ENCODE data around the gene TRPM8. TPM values are rescaled to one million over a fixed set of nuclear protein-coding genes. Genes with fewer than 3 reads are reported as not detected.
"Not testable (repeated sequence)": the region's sequence is repeated elsewhere in the genome, so short reads cannot be mapped to it uniquely, and the experiment has no call there.

The TRPM8 gene
- total and polyA plus RNA-seq, 3 donors from 2014 or later: 0.79 to 5.2 (median 2.2) TPM

- WGBS, 2 donors: 73 to 82% methylated on average over 4 to 7 of the region's 7 CpGs
Measured at GRCh38 chr2:233966388-233966787, 49.2 kb downstream of the TRPM8 start.

DNA sequence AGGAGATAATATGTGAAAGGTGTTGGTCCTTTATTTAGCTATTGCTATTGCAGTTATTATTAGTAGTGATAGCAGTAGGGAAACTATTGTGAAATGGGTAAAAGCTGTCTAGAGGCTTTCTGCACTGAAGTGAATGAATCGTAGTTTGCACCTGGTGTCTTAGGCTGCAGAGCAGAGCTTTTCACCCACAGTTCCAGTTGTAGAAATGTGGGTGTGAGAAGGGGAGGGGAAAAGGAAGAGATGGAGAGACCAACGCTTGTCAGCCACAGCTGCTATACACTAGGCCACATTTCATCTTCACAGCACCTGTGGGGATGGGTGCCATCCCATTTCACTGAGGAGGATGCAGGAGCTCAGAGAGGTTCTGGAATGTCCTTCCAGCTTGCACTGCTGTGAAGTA lies 50.0 kb downstream of the TRPM8 start:
- DNase-seq: no peak
- intact Hi-C loops (cut with DNase I; ENCODE audit: low total_unique reads): no loop called here
- H3K27ac ChIP-seq: no peak overlapping the region
- no peaks in the 10 kb centered on the region for H3K27me3 ChIP-seq
- no peaks in the 10 kb centered on the region for H3K9me3 ChIP-seq
- TF ChIP-seq, protein P1, sequence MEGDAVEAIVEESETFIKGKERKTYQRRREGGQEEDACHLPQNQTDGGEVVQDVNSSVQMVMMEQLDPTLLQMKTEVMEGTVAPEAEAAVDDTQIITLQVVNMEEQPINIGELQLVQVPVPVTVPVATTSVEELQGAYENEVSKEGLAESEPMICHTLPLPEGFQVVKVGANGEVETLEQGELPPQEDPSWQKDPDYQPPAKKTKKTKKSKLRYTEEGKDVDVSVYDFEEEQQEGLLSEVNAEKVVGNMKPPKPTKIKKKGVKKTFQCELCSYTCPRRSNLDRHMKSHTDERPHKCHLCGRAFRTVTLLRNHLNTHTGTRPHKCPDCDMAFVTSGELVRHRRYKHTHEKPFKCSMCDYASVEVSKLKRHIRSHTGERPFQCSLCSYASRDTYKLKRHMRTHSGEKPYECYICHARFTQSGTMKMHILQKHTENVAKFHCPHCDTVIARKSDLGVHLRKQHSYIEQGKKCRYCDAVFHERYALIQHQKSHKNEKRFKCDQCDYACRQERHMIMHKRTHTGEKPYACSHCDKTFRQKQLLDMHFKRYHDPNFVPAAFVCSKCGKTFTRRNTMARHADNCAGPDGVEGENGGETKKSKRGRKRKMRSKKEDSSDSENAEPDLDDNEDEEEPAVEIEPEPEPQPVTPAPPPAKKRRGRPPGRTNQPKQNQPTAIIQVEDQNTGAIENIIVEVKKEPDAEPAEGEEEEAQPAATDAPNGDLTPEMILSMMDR (IDR thresholded peaks at IDR 0.05): no peak
- TF ChIP-seq POLR2A (IDR thresholded peaks at IDR 0.05): no peak
- H3K4me3 ChIP-seq: no peak overlapping the region
- H3K36me3 ChIP-seq (ENCODE audit: low read depth, missing control alignments): no peaks in the 10 kb centered on the region
- H3K4me1 ChIP-seq: no peaks in the 10 kb centered on the region
- WGBS, 2 donors: 88 to 100% methylated on average over 2 of the region's 2 CpGs

More at GRCh38 chr2:233966388-233966787, 49.2 kb downstream of the TRPM8 start:
- Histone ChIP-seq H3K9me3 (no peaks in the 10 kb centered on the region), H3K4me1 (no peaks in the 10 kb centered on the region), H3K36me3 (ENCODE audit: low read depth, missing control alignments) (no peaks in the 10 kb centered on the region), H3K27ac (no peak overlapping the region), H3K4me3 (no peak overlapping the region), H3K27me3 (no peaks in the 10 kb centered on the region)
- intact Hi-C loops (cut with DNase I; ENCODE audit: low total_unique reads): no loop called here
- DNase-seq: no peak
- no peak for TF ChIP-seq POLR2A (IDR thresholded peaks at IDR 0.05)
- TF ChIP-seq, protein P1 (IDR thresholded peaks at IDR 0.05): no peak

- no peaks in the 10 kb centered on the region for H3K36me3 ChIP-seq (ENCODE audit: low read depth, missing control alignments)
- H3K9me3 ChIP-seq: no peaks in the 10 kb centered on the region
- H3K27me3 ChIP-seq: no peaks in the 10 kb centered on the region
- no peak overlapping the region for H3K27ac ChIP-seq
- intact Hi-C loops (cut with DNase I; ENCODE audit: low total_unique reads): no loop called here
- H3K4me1 ChIP-seq: no peaks in the 10 kb centered on the region
- no peak for DNase-seq
- no peak overlapping the region for H3K4me3 ChIP-seq
- no peak for TF ChIP-seq POLR2A (IDR thresholded peaks at IDR 0.05)
- TF ChIP-seq, protein P1 (IDR thresholded peaks at IDR 0.05): no peak
- 65 to 74% methylated on average over 4 of the region's 4 CpGs for WGBS, 2 donors
Measured at GRCh38 chr2:233968556-233968955, 51.4 kb downstream of the TRPM8 start.

GRCh38 chr2:233972460-233972859 lies 55.3 kb downstream of the TRPM8 start:
- intact Hi-C loops (cut with DNase I; ENCODE audit: low total_unique reads); H3K27ac ChIP-seq; H3K27me3 ChIP-seq; H3K9me3 ChIP-seq; H3K4me3 ChIP-seq; DNase-seq; H3K36me3 ChIP-seq (ENCODE audit: low read depth, missing control alignments); H3K4me1 ChIP-seq: not testable (repeated sequence)
- WGBS, 2 donors: 93% methylated on average over 16 to 29 of the region's 29 CpGs

GRCh38 chr2:233972941-233973575 lies 55.9 kb downstream of the TRPM8 start:
- 68 to 87% methylated on average over 9 to 13 of the region's 13 CpGs for WGBS, 2 donors
- TF ChIP-seq, protein P1 (IDR thresholded peaks at IDR 0.05): no peak
- no peak for TF ChIP-seq POLR2A (IDR thresholded peaks at IDR 0.05)
- Histone ChIP-seq H3K9me3 (no peaks in the 10 kb centered on the region), H3K36me3 (ENCODE audit: low read depth, missing control alignments) (no peaks in the 10 kb centered on the region), H3K4me3 (no peak overlapping the region), H3K27me3 (no peaks in the 10 kb centered on the region), H3K27ac (no peak overlapping the region), H3K4me1 (peaks cover 4% of the 10 kb centered on the region)
- intact Hi-C loops (cut with DNase I; ENCODE audit: low total_unique reads): no loop called here
- DNase-seq: no peak

Data from testis (tissue), 3 donors.